ENCODE data around the gene ENTREP1.

- TF ChIP-seq CTCF (IDR thresholded peaks at IDR 0.05) (no peak), POLR2A (IDR thresholded peaks at IDR 0.05) (no peak)
Observed at GRCh38 chr9:69322256-69322655, 2.8 kb upstream of the ENTREP1 start.
